ENCODE data around the gene MUC20. TPM values are rescaled to one million over a fixed set of nuclear protein-coding genes. Genes with fewer than 3 reads are reported as not detected.
"Not testable (repeated sequence)": the region's sequence is repeated elsewhere in the genome, so short reads cannot be mapped to it uniquely, and the experiment has no call there.

MUC20 gene
- total RNA-seq, 1 donor from 2014 or later = 84.4 TPM

GRCh38 chr3:195731356-195731905, 10.7 kb downstream of the MUC20 start:
- DNase-seq (ENCODE audit: low spot score) = no peak

- no peak for DNase-seq (ENCODE audit: low spot score)
These were observed 12.2 kb downstream of the MUC20 start for GRCh38 chr3:195732940-195733339.

GRCh38 chr3:195735036-195735695, 14.4 kb downstream of the MUC20 start:
- no peak for DNase-seq (ENCODE audit: low spot score)

GRCh38 chr3:195736866-195737490, 16.2 kb downstream of the MUC20 start:
- DNase-seq (ENCODE audit: low spot score) = no peak

GRCh38 chr3:195737782-195738181, 17.0 kb downstream of the MUC20 start:
- DNase-seq (ENCODE audit: low spot score) = not testable (repeated sequence)

GRCh38 chr3:195738274-195739044, 17.7 kb downstream of the MUC20 start:
- no peak for DNase-seq (ENCODE audit: low spot score)

- DNase-seq (ENCODE audit: low spot score) = no peak
These were observed 18.9 kb downstream of the MUC20 start for GRCh38 chr3:195739561-195740111.

- no peak for DNase-seq (ENCODE audit: low spot score)
These were observed 23.7 kb downstream of the MUC20 start for GRCh38 chr3:195744437-195744836.

GRCh38 chr3:195746346-195746745, 25.6 kb downstream of the MUC20 start:
- DNase-seq (ENCODE audit: low spot score) = no peak

- no peak for DNase-seq (ENCODE audit: low spot score)
These were observed 26.0 kb downstream of the MUC20 start for GRCh38 chr3:195746751-195747150.

GRCh38 chr3:195748661-195749060, 27.9 kb downstream of the MUC20 start:
- DNase-seq (ENCODE audit: low spot score) = no peak

GRCh38 chr3:195749101-195749500, 28.3 kb downstream of the MUC20 start:
- DNase-seq (ENCODE audit: low spot score) = not testable (repeated sequence)

GRCh38 chr3:195750797-195751520, 30.2 kb downstream of the MUC20 start:
- DNase-seq (ENCODE audit: low spot score) = no peak

GRCh38 chr3:195751560-195751959, 30.8 kb downstream of the MUC20 start:
- no peak for DNase-seq (ENCODE audit: low spot score)

- no peak for DNase-seq (ENCODE audit: low spot score)
These were observed 31.3 kb downstream of the MUC20 start for GRCh38 chr3:195752066-195752465.

GRCh38 chr3:195752546-195753331, 32.0 kb downstream of the MUC20 start:
- DNase-seq (ENCODE audit: low spot score) = no peak

GRCh38 chr3:195753581-195753980, 32.8 kb downstream of the MUC20 start:
- DNase-seq (ENCODE audit: low spot score) = no peak

GRCh38 chr3:195754141-195754540, 33.4 kb downstream of the MUC20 start:
- DNase-seq (ENCODE audit: low spot score) = no peak

GRCh38 chr3:195754906-195755305, 34.1 kb downstream of the MUC20 start:
- DNase-seq (ENCODE audit: low spot score) = no peak

GRCh38 chr3:195755391-195755790, 34.6 kb downstream of the MUC20 start:
- DNase-seq (ENCODE audit: low spot score) = no peak

Measured in ureter (tissue), 1 donor.